K562 (cell line): ENCODE data around the gene SNX4. TPM values are rescaled to one million over a fixed set of nuclear protein-coding genes. Genes with fewer than 3 reads are reported as not detected.

Experiments
- ADNP ChIP-seq: fragments of 200-800 bp; sonication (Bioruptor generic); IDR thresholded peaks from 2 replicates; pipeline ENCODE4 v1.6.1; 2016; ENCODE audit warnings: missing genetic modification characterization, missing compliant biosample characterization
- BCOR ChIP-seq: fragments of 450-650 bp; IDR thresholded peaks from 2 replicates; pipeline ENCODE4 v1.6.1; 2016
- BRCA1 ChIP-seq, 2 experiments: fragments of 450-650 bp in 1 of 2; sonication (generic) in 1 of 2; formaldehyde crosslinking in 1 of 2; IDR thresholded peaks; 2 replicates each; pipeline versions ENCODE4 v1.5.0 to v1.6.1; 2017 to 2020; ENCODE audit warnings: mild to moderate bottlenecking in 1 of 2, missing genetic modification reagents in 1 of 2
- HDAC3 ChIP-seq: fragments of 450-650 bp; IDR thresholded peaks from 2 replicates; pipeline ENCODE4 v1.6.1; 2018; ENCODE audit warnings: borderline replicate concordance, mild to moderate bottlenecking, moderate library complexity; ENCODE audit not compliant: partially characterized antibody
- HEY1 ChIP-seq: fragments of 250-450 bp; sonication (Bioruptor Pico); IDR thresholded peaks from 2 replicates; pipeline ENCODE4 v1.5.0; 2020; ENCODE audit warnings: mild to moderate bottlenecking, moderate library complexity, borderline replicate concordance
- MAFF ChIP-seq: IDR thresholded peaks from 2 replicates; pipeline ENCODE4 v1.6.1; 2012; ENCODE audit warnings: low read length, improper control_type of control experiment
- MYC ChIP-seq, 2 experiments: fragments of 250-450 bp in 1 of 2; sonication (Bioruptor Pico) in 1 of 2; IDR thresholded peaks; 2 replicates each; pipeline versions ENCODE4 v1.5.1 to v1.6.1; 2012 to 2021; ENCODE audit warnings: low read depth in 2 of 2, borderline replicate concordance in 1 of 2, improper control_type of control experiment in 1 of 2, low read length in 1 of 2, mild to moderate bottlenecking in 1 of 2, moderate library complexity in 1 of 2
- SREBF1 ChIP-seq: fragments of 150-350 bp; IDR thresholded peaks from 2 replicates; pipeline ENCODE4 v1.6.1; 2014; ENCODE audit warnings: antibody characterized with exemption, low read depth, low read length, borderline replicate concordance
- TEAD2 ChIP-seq: fragments of 450-650 bp; IDR thresholded peaks from 2 replicates; pipeline ENCODE4 v1.6.1; 2016; ENCODE audit warnings: missing genetic modification characterization, control low read depth, missing compliant biosample characterization
- XRCC3 ChIP-seq: fragments of 450-650 bp; IDR thresholded peaks from 2 replicates; pipeline ENCODE4 v1.6.1; 2017; ENCODE audit warnings: mild to moderate bottlenecking, moderate library complexity
- ZBTB17 ChIP-seq: fragments of 450-650 bp; formaldehyde crosslinking; IDR thresholded peaks from 2 replicates; pipeline ENCODE4 v1.4.0; 2020; ENCODE audit warnings: mild to moderate bottlenecking
- ZNF3 ChIP-seq: fragments of 250-450 bp; sonication (Bioruptor Pico); IDR thresholded peaks from 2 replicates; pipeline ENCODE4 v1.5.0; 2021; ENCODE audit warnings: mild to moderate bottlenecking, moderate library complexity
- polyA plus RNA-seq, 8 experiments: library from polyadenylated mRNA; depleted of rRNA in 4 of 8; stranded (reverse) in 5 of 8; unstranded in 3 of 8; fragments of >200 nt; fragmentation: Nextera tagmentation in 2 of 8; fragmentation: Illumina TruSeq in 1 of 8; extraction: Ambion mirVana in 2 of 8; extraction: Trizol in 1 of 8; gene quantifications; 2 replicates each; pipeline versions ENCODE4 v1.2.1 to v1.2.3, GENCODE V29; 2011 to 2014; ENCODE audit warnings: inconsistent platforms in 1 of 8, missing spikeins in 1 of 8
- total RNA-seq, 7 experiments: library from RNA; depleted of rRNA in 6 of 7; stranded (reverse); fragments of >200 nt in 6 of 7; fragmentation: Illumina TruSeq in 2 of 7; extraction: Trizol in 2 of 7; gene quantifications; 2 replicates each; pipeline versions ENCODE4 v1.2.1 to v1.2.3, GENCODE V29; 2011 to 2021; ENCODE audit warnings: low replicate concordance in 1 of 7
- TF ChIP-seq, protein P1 (sequence below): fragments of 450-650 bp; formaldehyde crosslinking; IDR thresholded peaks from 2 replicates; pipeline ENCODE4 v1.4.0; 2022; ENCODE audit warnings: missing genetic modification characterization
- TF ChIP-seq, protein P2 (sequence below): sonication (generic); formaldehyde crosslinking; IDR thresholded peaks from 2 replicates; pipeline ENCODE4 v1.8.0; 2022; ENCODE audit warnings: missing genetic modification reagents, mild to moderate bottlenecking, borderline replicate concordance
- TF ChIP-seq, protein P3 (sequence below): fragments of 250-450 bp; sonication (Bioruptor Pico); IDR thresholded peaks from 2 replicates; pipeline ENCODE4 v1.8.0; 2021; ENCODE audit warnings: moderate library complexity, mild to moderate bottlenecking, inconsistent platforms
- TF ChIP-seq, protein P4 (sequence below): fragments of 250-450 bp; sonication (Bioruptor Pico); IDR thresholded peaks from 2 replicates; pipeline ENCODE4 v1.6.1; 2021; ENCODE audit warnings: mild to moderate bottlenecking
- TF ChIP-seq, protein P5 (sequence below): fragments of 250-450 bp; sonication (Bioruptor Pico); IDR thresholded peaks from 2 replicates; pipeline ENCODE4 v1.4.0; 2020
- TF ChIP-seq, protein P6 (sequence below): fragments of 450-650 bp; IDR thresholded peaks from 2 replicates; pipeline ENCODE4 v1.7.1; 2018; ENCODE audit warnings: mild to moderate bottlenecking, low read depth; ENCODE audit not compliant: partially characterized antibody
- TF ChIP-seq, protein P7 (sequence below): IDR thresholded peaks from 2 replicates; pipeline ENCODE4 v1.6.1; 2011; ENCODE audit warnings: borderline replicate concordance, low read depth, mild to moderate bottlenecking, moderate library complexity, low read length; ENCODE audit not compliant: insufficient read depth, poor library complexity, severe bottlenecking

Gene SNX4
- total and polyA plus RNA-seq, 9 of the 15 experiments (the other 6 are each of a cell fraction or from before 2014, with no cell fraction given): 11.4 to 40.3 (median 30.0) TPM

DNA sequence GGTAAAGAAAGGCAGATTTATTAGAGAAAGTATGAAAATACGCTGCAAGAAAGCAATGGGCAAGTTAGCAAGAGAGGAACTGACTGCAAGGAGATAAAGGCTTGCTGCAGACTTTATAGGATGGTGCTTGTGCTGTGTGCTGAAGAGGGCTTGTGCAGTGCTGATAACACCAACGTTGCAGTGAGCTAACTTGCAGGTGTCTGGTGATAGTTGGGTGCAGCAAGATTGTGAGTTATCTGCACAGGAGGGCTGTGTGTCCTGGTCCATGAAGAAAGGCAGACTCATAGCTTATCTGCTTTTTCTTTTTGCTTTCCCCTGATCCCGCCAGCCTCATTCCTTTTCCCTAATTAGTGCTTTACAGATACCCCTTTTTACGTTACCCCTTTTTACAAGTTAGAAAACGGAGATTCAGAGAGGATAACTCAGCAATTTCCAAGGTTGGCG lies 86.9 kb downstream of the SNX4 start (continued):
- TF ChIP-seq MYC (IDR thresholded peaks at IDR 0.05; ENCODE audit: low read depth, low read length): peak; percentile 45
- TF ChIP-seq MYC (CRISPR knock-in tag; IDR thresholded peaks at IDR 0.05; ENCODE audit: borderline replicate concordance, low read depth): no peak
- TF ChIP-seq BCOR: peak; percentile 88
- TF ChIP-seq ADNP (tag): no peak
- TF ChIP-seq, protein P1, sequence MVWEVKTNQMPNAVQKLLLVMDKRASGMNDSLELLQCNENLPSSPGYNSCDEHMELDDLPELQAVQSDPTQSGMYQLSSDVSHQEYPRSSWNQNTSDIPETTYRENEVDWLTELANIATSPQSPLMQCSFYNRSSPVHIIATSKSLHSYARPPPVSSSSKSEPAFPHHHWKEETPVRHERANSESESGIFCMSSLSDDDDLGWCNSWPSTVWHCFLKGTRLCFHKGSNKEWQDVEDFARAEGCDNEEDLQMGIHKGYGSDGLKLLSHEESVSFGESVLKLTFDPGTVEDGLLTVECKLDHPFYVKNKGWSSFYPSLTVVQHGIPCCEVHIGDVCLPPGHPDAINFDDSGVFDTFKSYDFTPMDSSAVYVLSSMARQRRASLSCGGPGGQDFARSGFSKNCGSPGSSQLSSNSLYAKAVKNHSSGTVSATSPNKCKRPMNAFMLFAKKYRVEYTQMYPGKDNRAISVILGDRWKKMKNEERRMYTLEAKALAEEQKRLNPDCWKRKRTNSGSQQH (CRISPR knock-in tag): peak; percentile 38; the same call in 1 of the 2 replicates
- TF ChIP-seq, protein P2, sequence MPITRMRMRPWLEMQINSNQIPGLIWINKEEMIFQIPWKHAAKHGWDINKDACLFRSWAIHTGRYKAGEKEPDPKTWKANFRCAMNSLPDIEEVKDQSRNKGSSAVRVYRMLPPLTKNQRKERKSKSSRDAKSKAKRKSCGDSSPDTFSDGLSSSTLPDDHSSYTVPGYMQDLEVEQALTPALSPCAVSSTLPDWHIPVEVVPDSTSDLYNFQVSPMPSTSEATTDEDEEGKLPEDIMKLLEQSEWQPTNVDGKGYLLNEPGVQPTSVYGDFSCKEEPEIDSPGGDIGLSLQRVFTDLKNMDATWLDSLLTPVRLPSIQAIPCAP (CRISPR knock-in tag): no peak
- TF ChIP-seq BRCA1 (IDR thresholded peaks at IDR 0.05): no peak
- TF ChIP-seq BRCA1 (CRISPR knock-in tag; IDR thresholded peaks at IDR 0.05): no peak
- TF ChIP-seq MAFF: no peak
- peak; percentile 94 for TF ChIP-seq HDAC3
- no peak for TF ChIP-seq ZNF3 (CRISPR knock-in tag)
- TF ChIP-seq, protein P3, sequence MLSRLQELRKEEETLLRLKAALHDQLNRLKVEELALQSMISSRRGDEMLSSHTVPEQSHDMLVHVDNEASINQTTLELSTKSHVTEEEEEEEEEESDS: no peak
- TF ChIP-seq, protein P4, sequence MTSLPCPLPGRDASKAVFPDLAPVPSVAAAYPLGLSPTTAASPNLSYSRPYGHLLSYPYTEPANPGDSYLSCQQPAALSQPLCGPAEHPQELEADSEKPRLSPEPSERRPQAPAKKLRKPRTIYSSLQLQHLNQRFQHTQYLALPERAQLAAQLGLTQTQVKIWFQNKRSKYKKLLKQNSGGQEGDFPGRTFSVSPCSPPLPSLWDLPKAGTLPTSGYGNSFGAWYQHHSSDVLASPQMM (CRISPR knock-in tag): no peak
- TF ChIP-seq, protein P5, sequence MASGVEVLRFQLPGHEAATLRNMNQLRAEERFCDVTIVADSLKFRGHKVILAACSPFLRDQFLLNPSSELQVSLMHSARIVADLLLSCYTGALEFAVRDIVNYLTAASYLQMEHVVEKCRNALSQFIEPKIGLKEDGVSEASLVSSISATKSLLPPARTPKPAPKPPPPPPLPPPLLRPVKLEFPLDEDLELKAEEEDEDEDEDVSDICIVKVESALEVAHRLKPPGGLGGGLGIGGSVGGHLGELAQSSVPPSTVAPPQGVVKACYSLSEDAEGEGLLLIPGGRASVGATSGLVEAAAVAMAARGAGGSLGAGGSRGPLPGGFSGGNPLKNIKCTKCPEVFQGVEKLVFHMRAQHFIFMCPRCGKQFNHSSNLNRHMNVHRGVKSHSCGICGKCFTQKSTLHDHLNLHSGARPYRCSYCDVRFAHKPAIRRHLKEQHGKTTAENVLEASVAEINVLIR: no peak
- TF ChIP-seq TEAD2 (tag): no peak
- TF ChIP-seq, protein P6, sequence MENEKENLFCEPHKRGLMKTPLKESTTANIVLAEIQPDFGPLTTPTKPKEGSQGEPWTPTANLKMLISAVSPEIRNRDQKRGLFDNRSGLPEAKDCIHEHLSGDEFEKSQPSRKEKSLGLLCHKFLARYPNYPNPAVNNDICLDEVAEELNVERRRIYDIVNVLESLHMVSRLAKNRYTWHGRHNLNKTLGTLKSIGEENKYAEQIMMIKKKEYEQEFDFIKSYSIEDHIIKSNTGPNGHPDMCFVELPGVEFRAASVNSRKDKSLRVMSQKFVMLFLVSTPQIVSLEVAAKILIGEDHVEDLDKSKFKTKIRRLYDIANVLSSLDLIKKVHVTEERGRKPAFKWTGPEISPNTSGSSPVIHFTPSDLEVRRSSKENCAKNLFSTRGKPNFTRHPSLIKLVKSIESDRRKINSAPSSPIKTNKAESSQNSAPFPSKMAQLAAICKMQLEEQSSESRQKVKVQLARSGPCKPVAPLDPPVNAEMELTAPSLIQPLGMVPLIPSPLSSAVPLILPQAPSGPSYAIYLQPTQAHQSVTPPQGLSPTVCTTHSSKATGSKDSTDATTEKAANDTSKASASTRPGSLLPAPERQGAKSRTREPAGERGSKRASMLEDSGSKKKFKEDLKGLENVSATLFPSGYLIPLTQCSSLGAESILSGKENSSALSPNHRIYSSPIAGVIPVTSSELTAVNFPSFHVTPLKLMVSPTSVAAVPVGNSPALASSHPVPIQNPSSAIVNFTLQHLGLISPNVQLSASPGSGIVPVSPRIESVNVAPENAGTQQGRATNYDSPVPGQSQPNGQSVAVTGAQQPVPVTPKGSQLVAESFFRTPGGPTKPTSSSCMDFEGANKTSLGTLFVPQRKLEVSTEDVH: peak; percentile 55
- TF ChIP-seq, protein P7, sequence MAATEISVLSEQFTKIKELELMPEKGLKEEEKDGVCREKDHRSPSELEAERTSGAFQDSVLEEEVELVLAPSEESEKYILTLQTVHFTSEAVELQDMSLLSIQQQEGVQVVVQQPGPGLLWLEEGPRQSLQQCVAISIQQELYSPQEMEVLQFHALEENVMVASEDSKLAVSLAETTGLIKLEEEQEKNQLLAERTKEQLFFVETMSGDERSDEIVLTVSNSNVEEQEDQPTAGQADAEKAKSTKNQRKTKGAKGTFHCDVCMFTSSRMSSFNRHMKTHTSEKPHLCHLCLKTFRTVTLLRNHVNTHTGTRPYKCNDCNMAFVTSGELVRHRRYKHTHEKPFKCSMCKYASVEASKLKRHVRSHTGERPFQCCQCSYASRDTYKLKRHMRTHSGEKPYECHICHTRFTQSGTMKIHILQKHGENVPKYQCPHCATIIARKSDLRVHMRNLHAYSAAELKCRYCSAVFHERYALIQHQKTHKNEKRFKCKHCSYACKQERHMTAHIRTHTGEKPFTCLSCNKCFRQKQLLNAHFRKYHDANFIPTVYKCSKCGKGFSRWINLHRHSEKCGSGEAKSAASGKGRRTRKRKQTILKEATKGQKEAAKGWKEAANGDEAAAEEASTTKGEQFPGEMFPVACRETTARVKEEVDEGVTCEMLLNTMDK: no peak
- peak; percentile 49; the same call in 1 of the 2 replicates for TF ChIP-seq HEY1 (CRISPR knock-in tag)
- no peak for TF ChIP-seq ZBTB17 (CRISPR knock-in tag)
- no peak for TF ChIP-seq SREBF1
- TF ChIP-seq XRCC3: no peak
